Mucosa of rectum (tissue), 2 donors: Measurements from ENCODE around the gene NKPD1.

Experiments used
- H3K27ac ChIP-seq, 2 donors: one replicate each; pipeline ENCODE4 v1.7.0; 2013; ENCODE audit warnings: inconsistent platforms in 2 of 2, low read depth in 2 of 2, low read length in 2 of 2
- H3K27me3 ChIP-seq, 2 donors: one replicate each; pipeline ENCODE4 v1.7.0; 2013; ENCODE audit warnings: low read length in 2 of 2; ENCODE audit not compliant: control insufficient read depth in 2 of 2, insufficient read depth in 2 of 2
- H3K36me3 ChIP-seq, 2 donors: one replicate each; pipeline ENCODE4 v1.7.0; 2013; ENCODE audit warnings: low read length in 2 of 2; ENCODE audit not compliant: control insufficient read depth in 2 of 2, insufficient read depth in 2 of 2
- H3K4me1 ChIP-seq, 2 donors: one replicate each; pipeline ENCODE4 v1.7.0; 2013; ENCODE audit warnings: low read length in 2 of 2, mild to moderate bottlenecking in 1 of 2; ENCODE audit not compliant: control insufficient read depth in 2 of 2, insufficient read depth in 2 of 2
- H3K4me3 ChIP-seq, 2 donors: one replicate each; pipeline ENCODE4 v1.7.0; 2013; ENCODE audit warnings: low read length in 2 of 2
- H3K9ac ChIP-seq, 2 donors: one replicate each; pipeline ENCODE4 v1.7.0; 2013; ENCODE audit warnings: low read length in 2 of 2, low read depth in 1 of 2, mild to moderate bottlenecking in 1 of 2
- H3K9me3 ChIP-seq, 2 donors: one replicate each; pipeline ENCODE4 v1.7.0; 2013; ENCODE audit warnings: low read length in 2 of 2; ENCODE audit not compliant: control insufficient read depth in 2 of 2
- donor health status: healthy.
- donor health status: Normal muscosa, but diverticular disease.

The NKPD1 gene

GRCh38 chr19:45147835-45148676 is 12.7 kb downstream of the NKPD1 start:
- H3K27me3 ChIP-seq = peaks cover 7 to 18% of the 10 kb centered on the region in 2 donors
- peaks cover 9 to 12% of the 10 kb centered on the region in 2 donors for H3K4me1 ChIP-seq
- H3K36me3 ChIP-seq = peaks cover 3 to 9% of the 10 kb centered on the region in 2 donors

GRCh38 chr19:45146741-45147205 is 14.0 kb downstream of the NKPD1 start:
- Histone ChIP-seq H3K4me3 (no peak overlapping the region), H3K27me3 (peaks cover 5 to 6% of the 10 kb centered on the region in 2 donors), H3K9me3 (no peaks in the 10 kb centered on the region), H3K4me1 (no peaks in the 10 kb centered on the region), H3K9ac (no peak overlapping the region), H3K27ac (no peak overlapping the region), H3K36me3 (peaks cover 14 to 19% of the 10 kb centered on the region in 2 donors)

More at GRCh38 chr19:45147835-45148676, 12.7 kb downstream of the NKPD1 start:
- Histone ChIP-seq H3K27ac (no peak overlapping the region), H3K9me3 (no peaks in the 10 kb centered on the region), H3K9ac (no peak overlapping the region), H3K4me3 (no peak overlapping the region)

- peaks cover 19 to 24% of the 10 kb centered on the region in 2 donors for H3K36me3 ChIP-seq
- H3K4me3 ChIP-seq = no peak overlapping the region
- H3K27me3 ChIP-seq = peaks cover under 1 to 1% of the 10 kb centered on the region in 2 donors
- no peak overlapping the region for H3K27ac ChIP-seq
- H3K4me1 ChIP-seq = no peaks in the 10 kb centered on the region
- H3K9me3 ChIP-seq = no peaks in the 10 kb centered on the region
- H3K9ac ChIP-seq = no peak overlapping the region
Observed at GRCh38 chr19:45146251-45146650, 14.5 kb downstream of the NKPD1 start.

- no peaks in the 10 kb centered on the region for H3K4me1 ChIP-seq
Observed at GRCh38 chr19:45145270-45146189, 15.3 kb downstream of the NKPD1 start.

GRCh38 chr19:45144431-45145269 is 16.1 kb downstream of the NKPD1 start:
- H3K27ac ChIP-seq = no peak overlapping the region
- no peaks in the 10 kb centered on the region for H3K4me1 ChIP-seq
- no peaks in the 10 kb centered on the region for H3K27me3 ChIP-seq
- H3K36me3 ChIP-seq = peaks cover 24 to 29% of the 10 kb centered on the region in 2 donors
- no peak overlapping the region for H3K9ac ChIP-seq
- no peak overlapping the region for H3K4me3 ChIP-seq
- H3K9me3 ChIP-seq = no peaks in the 10 kb centered on the region

More at GRCh38 chr19:45145270-45146189, 15.3 kb downstream of the NKPD1 start:
- Histone ChIP-seq H3K4me3 (no peak overlapping the region), H3K27ac (no peak overlapping the region), H3K9ac (no peak overlapping the region), H3K27me3 (no peaks in the 10 kb centered on the region), H3K36me3 (peaks cover 24 to 29% of the 10 kb centered on the region in 2 donors), H3K9me3 (no peaks in the 10 kb centered on the region)

GRCh38 chr19:45142726-45143110 is 18.1 kb downstream of the NKPD1 start:
- Histone ChIP-seq H3K9ac (no peak overlapping the region), H3K4me1 (no peaks in the 10 kb centered on the region), H3K36me3 (peaks cover 24 to 29% of the 10 kb centered on the region in 2 donors), H3K9me3 (no peaks in the 10 kb centered on the region), H3K4me3 (no peak overlapping the region), H3K27me3 (no peaks in the 10 kb centered on the region), H3K27ac (no peak overlapping the region)

GRCh38 chr19:45142016-45142725 is 18.6 kb downstream of the NKPD1 start:
- Histone ChIP-seq H3K4me3 (no peak overlapping the region), H3K27ac (no peak overlapping the region), H3K27me3 (no peaks in the 10 kb centered on the region), H3K9ac (no peak overlapping the region), H3K9me3 (no peaks in the 10 kb centered on the region), H3K36me3 (peaks cover 24 to 27% of the 10 kb centered on the region in 2 donors), H3K4me1 (no peaks in the 10 kb centered on the region)

- Histone ChIP-seq H3K4me1 (peaks cover 0 to 7% of the 10 kb centered on the region in 2 donors), H3K27me3 (no peaks in the 10 kb centered on the region), H3K36me3 (peaks cover 24 to 26% of the 10 kb centered on the region in 2 donors), H3K9ac (no peak overlapping the region), H3K9me3 (no peaks in the 10 kb centered on the region), H3K4me3 (no peak overlapping the region), H3K27ac (no peak overlapping the region)
Observed at GRCh38 chr19:45141203-45141900, 19.4 kb downstream of the NKPD1 start.
